SK-N-MC (cell line): ENCODE measurements around the gene GDF10.

Experiments
- DNase-seq: peaks from one replicate; pipeline ENCODE4 v3.0.0-alpha.2; 2011; ENCODE audit warnings: low read depth, low spot score
- H3K27ac ChIP-seq: fragments of 200-600 bp; sonication (generic); 2 replicates; pipeline ENCODE4 v1.5.1; 2016; ENCODE audit warnings: mixed run types
- H3K36me3 ChIP-seq: fragments of 200-600 bp; sonication (generic); 2 replicates; pipeline ENCODE4 v1.6.1; 2017; ENCODE audit warnings: antibody characterized with exemption, low read length, mixed read lengths; ENCODE audit not compliant: insufficient read depth
- H3K4me3 ChIP-seq: fragments of 200-600 bp; sonication (generic); 2 replicates; pipeline ENCODE4 v1.5.1; 2016
- H3K9ac ChIP-seq: fragments of 200-600 bp; sonication (generic); 2 replicates; pipeline ENCODE4 v1.8.0; 2017; ENCODE audit warnings: mixed run types, mixed read lengths; ENCODE audit not compliant: insufficient read length
- H3K9me3 ChIP-seq: fragments of 200-600 bp; sonication (generic); 2 replicates; pipeline ENCODE4 v1.6.1; 2017; ENCODE audit warnings: low read depth, mild to moderate bottlenecking, antibody characterized with exemption, low read length, moderate library complexity, mixed read lengths
- EZH2 ChIP-seq: fragments of 200-600 bp; sonication (generic); IDR thresholded peaks from one replicate; pipeline ENCODE4 v1.6.1; 2017; ENCODE audit warnings: antibody characterized with exemption
- FOXP2 ChIP-seq: optimal IDR thresholded peaks from 2 replicates; pipeline ENCODE3; 2011; ENCODE audit warnings: mild to moderate bottlenecking, moderate library complexity; ENCODE audit not compliant: insufficient read depth; ENCODE audit errors: extremely low read length, control extremely low read depth
- POLR2AphosphoS5 ChIP-seq: IDR thresholded peaks from 2 replicates; pipeline ENCODE4 v1.6.1; 2012; ENCODE audit warnings: mild to moderate bottlenecking, low read depth, low read length, borderline replicate concordance

Gene GDF10

GRCh38 chr10:47287365-47287802 is 12.6 kb upstream of the GDF10 start:
- no peak overlapping the region for H3K4me3 ChIP-seq
- no peaks in the 10 kb centered on the region for H3K36me3 ChIP-seq
- no peak overlapping the region for H3K9ac ChIP-seq
- no peak for DNase-seq
- H3K27ac ChIP-seq, result no peak overlapping the region
- no peaks in the 10 kb centered on the region for H3K9me3 ChIP-seq
- no peak for TF ChIP-seq POLR2AphosphoS5
- TF ChIP-seq EZH2, result no peak
- no peak for TF ChIP-seq FOXP2

- Histone ChIP-seq H3K27ac (no peak overlapping the region), H3K36me3 (no peaks in the 10 kb centered on the region), H3K9me3 (no peaks in the 10 kb centered on the region), H3K9ac (no peak overlapping the region), H3K4me3 (no peak overlapping the region)
- no peak for DNase-seq
- no peak for TF ChIP-seq POLR2AphosphoS5
- TF ChIP-seq FOXP2, result no peak
- no peak for TF ChIP-seq EZH2
Observed at GRCh38 chr10:47287805-47288204, 12.2 kb upstream of the GDF10 start.

DNA sequence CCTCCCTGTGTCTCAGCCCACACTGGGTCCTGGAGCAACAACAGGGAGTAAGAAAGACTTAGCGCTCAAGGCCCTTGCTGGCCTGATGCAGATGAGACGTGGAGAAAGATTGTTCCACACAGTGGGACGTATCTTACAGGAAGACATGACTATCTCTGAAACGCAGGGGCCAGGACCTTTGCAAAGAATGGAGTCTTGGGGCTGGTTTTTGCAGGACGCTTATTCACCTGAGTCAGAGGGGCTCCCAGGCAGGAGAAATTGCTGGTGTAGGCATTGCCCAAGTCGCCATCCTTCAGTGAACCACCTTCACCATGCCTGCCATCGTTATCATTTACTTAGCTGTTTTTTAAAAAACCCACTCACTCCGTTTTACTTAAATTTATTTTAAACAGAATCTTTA is 11.8 kb upstream of the GDF10 start:
- no peak overlapping the region for H3K4me3 ChIP-seq
- H3K27ac ChIP-seq, result no peak overlapping the region
- no peak overlapping the region for H3K9ac ChIP-seq
- no peaks in the 10 kb centered on the region for H3K9me3 ChIP-seq
- TF ChIP-seq POLR2AphosphoS5 (no peak), FOXP2 (no peak), EZH2 (no peak)
- no peak for DNase-seq
- H3K36me3 ChIP-seq, result no peaks in the 10 kb centered on the region

- no peak for DNase-seq
- no peaks in the 10 kb centered on the region for H3K36me3 ChIP-seq
- TF ChIP-seq FOXP2, result no peak
- no peak for TF ChIP-seq EZH2
- TF ChIP-seq POLR2AphosphoS5, result no peak
- no peaks in the 10 kb centered on the region for H3K9me3 ChIP-seq
- no peak overlapping the region for H3K4me3 ChIP-seq
- no peak overlapping the region for H3K27ac ChIP-seq
- H3K9ac ChIP-seq, result no peak overlapping the region
Observed at GRCh38 chr10:47288916-47289495, 11.0 kb upstream of the GDF10 start.

DNA sequence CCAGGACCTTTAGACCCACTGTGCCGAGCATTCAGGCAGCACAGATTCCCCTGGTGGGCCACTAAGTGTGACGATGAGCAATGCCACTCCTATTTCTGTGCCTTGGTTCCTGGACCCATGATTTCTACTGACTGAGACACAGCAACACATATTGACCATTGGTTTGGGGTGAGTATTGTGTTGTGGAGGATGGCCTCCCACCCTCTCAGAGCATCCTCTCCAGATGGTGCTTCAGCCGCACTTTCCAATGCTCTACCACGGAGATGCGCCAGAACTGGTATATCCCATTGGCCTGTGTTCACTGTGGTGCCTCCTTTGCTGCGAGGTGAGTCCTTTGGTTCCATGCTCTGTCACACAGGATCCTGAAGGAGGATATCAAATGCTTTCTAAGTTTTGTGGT is 10.1 kb upstream of the GDF10 start:
- Histone ChIP-seq H3K4me3 (no peak overlapping the region), H3K36me3 (no peaks in the 10 kb centered on the region), H3K9ac (no peak overlapping the region), H3K27ac (no peak overlapping the region), H3K9me3 (no peaks in the 10 kb centered on the region)
- no peak for DNase-seq
- no peak for TF ChIP-seq FOXP2
- TF ChIP-seq POLR2AphosphoS5, result no peak
- TF ChIP-seq EZH2, result no peak

DNA sequence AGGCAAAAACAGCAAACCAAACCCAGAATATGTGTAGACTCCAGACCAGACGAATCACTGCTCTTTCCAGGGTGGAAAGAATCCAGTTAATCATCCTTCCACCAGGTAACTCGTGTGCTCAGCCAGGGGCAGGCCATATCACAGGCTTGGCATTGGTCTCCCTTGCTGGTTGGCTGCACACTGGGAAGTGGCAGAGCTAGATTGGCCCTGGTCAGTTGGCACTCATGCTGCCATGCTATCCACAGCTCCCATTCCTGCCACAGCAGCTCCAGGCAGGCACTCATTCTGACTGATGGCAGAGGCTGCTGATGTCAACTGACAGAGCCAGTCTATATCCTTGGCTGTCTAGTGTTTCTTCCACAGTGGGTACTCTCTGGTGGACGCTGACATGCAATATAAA is 9.7 kb upstream of the GDF10 start:
- no peak overlapping the region for H3K9ac ChIP-seq
- TF ChIP-seq FOXP2 (no peak), EZH2 (no peak), POLR2AphosphoS5 (no peak)
- DNase-seq, result no peak
- no peak overlapping the region for H3K4me3 ChIP-seq
- H3K9me3 ChIP-seq, result no peaks in the 10 kb centered on the region
- no peaks in the 10 kb centered on the region for H3K36me3 ChIP-seq
- no peak overlapping the region for H3K27ac ChIP-seq

GRCh38 chr10:47291682-47292081 is 8.3 kb upstream of the GDF10 start:
- H3K9me3 ChIP-seq, result no peaks in the 10 kb centered on the region
- DNase-seq, result no peak
- H3K27ac ChIP-seq, result no peak overlapping the region
- no peaks in the 10 kb centered on the region for H3K36me3 ChIP-seq
- no peak overlapping the region for H3K4me3 ChIP-seq
- H3K9ac ChIP-seq, result no peak overlapping the region
- TF ChIP-seq POLR2AphosphoS5, result no peak
- TF ChIP-seq EZH2, result no peak
- no peak for TF ChIP-seq FOXP2

GRCh38 chr10:47294057-47294456 is 5.9 kb upstream of the GDF10 start:
- TF ChIP-seq FOXP2 (no peak), POLR2AphosphoS5 (no peak), EZH2 (no peak)
- H3K9me3 ChIP-seq, result no peaks in the 10 kb centered on the region
- H3K36me3 ChIP-seq, result no peaks in the 10 kb centered on the region

DNA sequence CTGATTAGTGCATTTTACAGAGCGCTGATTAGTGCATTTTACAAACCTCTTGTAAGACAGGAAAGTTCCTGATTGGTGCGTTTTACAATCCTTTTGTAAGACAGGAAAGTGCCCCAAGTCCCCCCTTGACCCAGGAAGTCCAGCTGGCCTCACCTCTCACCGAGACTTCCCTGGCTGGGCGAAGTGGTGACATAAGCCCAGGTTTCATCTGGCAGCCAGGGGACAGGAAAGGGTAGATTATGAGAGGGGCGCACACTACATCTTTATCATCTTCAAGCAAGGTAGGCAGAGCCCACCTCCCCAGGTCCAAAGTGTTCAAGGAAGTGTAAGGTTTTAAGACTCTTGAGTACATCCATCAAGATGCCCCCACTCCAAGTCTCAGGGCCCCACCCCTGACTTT is 5.5 kb upstream of the GDF10 start:
- Histone ChIP-seq H3K36me3 (no peaks in the 10 kb centered on the region), H3K9me3 (no peaks in the 10 kb centered on the region), H3K9ac (no peak overlapping the region), H3K4me3 (no peak overlapping the region), H3K27ac (no peak overlapping the region)
- TF ChIP-seq POLR2AphosphoS5 (no peak), FOXP2 (no peak), EZH2 (no peak)
- no peak for DNase-seq

More at GRCh38 chr10:47294057-47294456, 5.9 kb upstream of the GDF10 start:
- Histone ChIP-seq H3K4me3 (no peak overlapping the region), H3K9ac (no peak overlapping the region), H3K27ac (no peak overlapping the region)
- DNase-seq, result no peak
